Fibroblast of lung (primary cell): Measurements from ENCODE around the gene RRAS2. TPM values are rescaled to one million over a fixed set of nuclear protein-coding genes. Genes with fewer than 3 reads are reported as not detected.
"Not testable (repeated sequence)": the region's sequence is repeated elsewhere in the genome, so short reads cannot be mapped to it uniquely, and the experiment has no call there.

Experiments used
- DNase-seq, 2 donors: peaks; one replicate each; pipeline versions ENCODE4 v3.0.0 to v3.0.0-alpha.2; 2010; ENCODE audit warnings: low read depth in 2 of 2
- H2AFZ ChIP-seq: 2 replicates; pipeline ENCODE4 v1.5.1; 2012; ENCODE audit warnings: low read length, control low read depth, inconsistent platforms
- H3K27ac ChIP-seq: 2 replicates; pipeline ENCODE4 v1.5.1; 2011; ENCODE audit warnings: low read length, control low read depth; ENCODE audit not compliant: insufficient read depth
- H3K27me3 ChIP-seq: 2 replicates; pipeline ENCODE4 v1.5.1; 2011; ENCODE audit warnings: mild to moderate bottlenecking, low read length; ENCODE audit not compliant: control insufficient read depth, insufficient read depth
- H3K36me3 ChIP-seq: 2 replicates; pipeline ENCODE4 v1.5.1; 2011; ENCODE audit warnings: low read length; ENCODE audit not compliant: control insufficient read depth, insufficient read depth
- H3K4me1 ChIP-seq: 2 replicates; pipeline ENCODE4 v1.5.1; 2011; ENCODE audit warnings: low read length; ENCODE audit not compliant: control insufficient read depth, insufficient read depth; ENCODE audit errors: extremely low read depth
- H3K4me2 ChIP-seq: 2 replicates; pipeline ENCODE4 v1.5.1; 2011; ENCODE audit warnings: low read length, control low read depth; ENCODE audit not compliant: insufficient read depth; ENCODE audit errors: extremely low read depth
- H3K4me3 ChIP-seq, 4 experiments: fragments of 200-600 bp in 1 of 4; sonication (generic) in 1 of 4; replicated peaks in 1 of 4; 2 replicates each; pipeline ENCODE4 v1.5.1; 2011 to 2016; ENCODE audit warnings: low read length in 4 of 4, low read depth in 3 of 4, mild to moderate bottlenecking in 3 of 4, control low read depth in 2 of 4, inconsistent platforms in 1 of 4, mixed read lengths in 1 of 4; ENCODE audit not compliant: insufficient read depth in 1 of 4; ENCODE audit errors: control extremely low read depth in 1 of 4
- H3K79me2 ChIP-seq: 2 replicates; pipeline ENCODE4 v1.5.1; 2012; ENCODE audit warnings: mild to moderate bottlenecking, low read length, inconsistent platforms; ENCODE audit not compliant: control insufficient read depth, insufficient read depth
- H3K9ac ChIP-seq: 2 replicates; pipeline ENCODE4 v1.5.1; 2011; ENCODE audit warnings: mild to moderate bottlenecking, low read length, control low read depth; ENCODE audit not compliant: insufficient read depth
- H3K9me3 ChIP-seq: 2 replicates; pipeline ENCODE4 v1.5.1; 2012; ENCODE audit warnings: low read depth, low read length; ENCODE audit not compliant: control insufficient read depth, insufficient read depth
- H4K20me1 ChIP-seq: 2 replicates; pipeline ENCODE4 v1.5.1; 2011; ENCODE audit warnings: low read length; ENCODE audit not compliant: control insufficient read depth, insufficient read depth; ENCODE audit errors: extremely low read depth
- EZH2 ChIP-seq: IDR thresholded peaks from 2 replicates; pipeline ENCODE4 v1.5.1; 2012; ENCODE audit warnings: low read length, control low read depth, mild to moderate bottlenecking; ENCODE audit errors: missing control alignments
- polyA plus RNA-seq, 2 donors: library from polyadenylated mRNA; depleted of rRNA in 1 of 2; stranded (reverse) in 1 of 2; unstranded in 1 of 2; fragments of >200 nt; gene quantifications; 2 replicates each; pipeline ENCODE4 v1.2.1, GENCODE V29; 2011 to 2012; ENCODE audit warnings: missing spikeins in 1 of 2
- total RNA-seq: library from RNA; depleted of rRNA; stranded (reverse); fragments of >200 nt; gene quantifications from 2 replicates; pipeline ENCODE4 v1.2.1, GENCODE V29; 2014
- TF ChIP-seq, protein P1 (sequence below), 2 donors: IDR thresholded peaks in 1 of 2; conservative IDR thresholded peaks in 1 of 2; 1 replicate in 1 of 2; 2 replicates in 1 of 2; pipeline ENCODE4 v1.5.1; 2011 to 2012; ENCODE audit warnings: low read length in 2 of 2, control low read depth in 1 of 2, inconsistent platforms in 1 of 2, low read depth in 1 of 2, mild to moderate bottlenecking in 1 of 2

The RRAS2 gene
- total and polyA plus RNA-seq, 2 donors (not counting 1 experiment from before 2014, with no cell fraction given), result 160 to 178 TPM

DNA sequence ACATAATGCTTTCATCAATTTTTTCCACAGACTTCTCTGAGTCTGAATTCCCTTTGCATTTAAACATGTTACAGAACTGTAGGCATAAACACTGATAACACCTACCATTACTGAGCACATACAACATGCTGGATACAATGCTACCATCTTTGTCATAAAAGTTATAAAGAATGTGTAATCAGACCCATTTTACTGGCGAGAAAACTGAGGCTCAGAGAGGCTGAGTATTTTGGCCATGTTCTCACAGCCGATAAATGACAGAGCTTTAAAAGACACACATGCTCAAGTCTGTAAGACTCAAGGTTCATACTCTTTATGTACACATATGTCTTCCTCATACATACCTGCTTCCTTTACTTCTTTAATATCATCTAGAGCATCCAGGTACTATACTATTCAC is 2.6 kb downstream of the RRAS2 start:
- no peak for TF ChIP-seq EZH2
- TF ChIP-seq, protein P1, sequence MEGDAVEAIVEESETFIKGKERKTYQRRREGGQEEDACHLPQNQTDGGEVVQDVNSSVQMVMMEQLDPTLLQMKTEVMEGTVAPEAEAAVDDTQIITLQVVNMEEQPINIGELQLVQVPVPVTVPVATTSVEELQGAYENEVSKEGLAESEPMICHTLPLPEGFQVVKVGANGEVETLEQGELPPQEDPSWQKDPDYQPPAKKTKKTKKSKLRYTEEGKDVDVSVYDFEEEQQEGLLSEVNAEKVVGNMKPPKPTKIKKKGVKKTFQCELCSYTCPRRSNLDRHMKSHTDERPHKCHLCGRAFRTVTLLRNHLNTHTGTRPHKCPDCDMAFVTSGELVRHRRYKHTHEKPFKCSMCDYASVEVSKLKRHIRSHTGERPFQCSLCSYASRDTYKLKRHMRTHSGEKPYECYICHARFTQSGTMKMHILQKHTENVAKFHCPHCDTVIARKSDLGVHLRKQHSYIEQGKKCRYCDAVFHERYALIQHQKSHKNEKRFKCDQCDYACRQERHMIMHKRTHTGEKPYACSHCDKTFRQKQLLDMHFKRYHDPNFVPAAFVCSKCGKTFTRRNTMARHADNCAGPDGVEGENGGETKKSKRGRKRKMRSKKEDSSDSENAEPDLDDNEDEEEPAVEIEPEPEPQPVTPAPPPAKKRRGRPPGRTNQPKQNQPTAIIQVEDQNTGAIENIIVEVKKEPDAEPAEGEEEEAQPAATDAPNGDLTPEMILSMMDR (conservative IDR thresholded peaks at IDR 0.05 in 1 of 2, IDR thresholded peaks at IDR 0.05 in 1 of 2; ENCODE audit: low read depth in 1 of 2, low read length in 2 of 2), result no peak
- peaks cover 4% of the 10 kb centered on the region for H3K36me3 ChIP-seq
- H3K79me2 ChIP-seq, result peaks cover 70% of the 10 kb centered on the region
- no peak overlapping the region for H3K27ac ChIP-seq
- H3K4me3 ChIP-seq, result peak overlapping the region in 3 of 4 experiments; percentile 8 to 85 (median 18)
- H4K20me1 ChIP-seq, result peaks cover 2% of the 10 kb centered on the region
- peaks cover 10% of the 10 kb centered on the region for H3K4me1 ChIP-seq
- H3K4me2 ChIP-seq, result peak overlapping the region; percentile 11
- no peaks in the 10 kb centered on the region for H3K9me3 ChIP-seq
- no peak for DNase-seq
- no peaks in the 10 kb centered on the region for H3K27me3 ChIP-seq
- H3K9ac ChIP-seq, result no peak overlapping the region
- no peak overlapping the region for H2AFZ ChIP-seq

- Histone ChIP-seq H3K79me2 (peaks cover 87% of the 10 kb centered on the region), H3K4me1 (peaks cover 10% of the 10 kb centered on the region)
- not testable (repeated sequence) for H3K4me3 ChIP-seq, H3K9ac ChIP-seq, H3K36me3 ChIP-seq, H2AFZ ChIP-seq, H3K4me2 ChIP-seq, H3K27ac ChIP-seq, H3K9me3 ChIP-seq, H4K20me1 ChIP-seq, H3K27me3 ChIP-seq, DNase-seq
Observed at GRCh38 chr11:14354604-14355003, 4.4 kb downstream of the RRAS2 start.

- no peak overlapping the region for H3K4me2 ChIP-seq
- H3K79me2 ChIP-seq, result peaks cover 95% of the 10 kb centered on the region
- H3K27me3 ChIP-seq, result no peaks in the 10 kb centered on the region
- H3K9ac ChIP-seq, result no peak overlapping the region
- no peak overlapping the region for H2AFZ ChIP-seq
- no peak for DNase-seq
- H3K4me3 ChIP-seq, result no peak overlapping the region
- peaks cover 2% of the 10 kb centered on the region for H4K20me1 ChIP-seq
- no peak overlapping the region for H3K27ac ChIP-seq
- no peaks in the 10 kb centered on the region for H3K36me3 ChIP-seq
- no peaks in the 10 kb centered on the region for H3K9me3 ChIP-seq
- peaks cover 4% of the 10 kb centered on the region for H3K4me1 ChIP-seq
- TF ChIP-seq, protein P1 (conservative IDR thresholded peaks at IDR 0.05 in 1 of 2, IDR thresholded peaks at IDR 0.05 in 1 of 2; ENCODE audit: low read depth in 1 of 2, low read length in 2 of 2), result no peak
- no peak for TF ChIP-seq EZH2
Observed at GRCh38 chr11:14350716-14351238, 8.2 kb downstream of the RRAS2 start.
